GM21423 (cell line): ENCODE measurements around the gene AKR1C1.
"Not testable (repeated sequence)": the region's sequence is repeated elsewhere in the genome, so short reads cannot be mapped to it uniquely, and the experiment has no call there.

Experiments
- ATAC-seq: cut with Tn5 transposase; IDR thresholded peaks from one replicate; pipeline ENCODE4 v1.9.1; 2021; ENCODE audit warnings: mild to moderate bottlenecking, moderate library complexity; ENCODE audit not compliant: unreplicated experiment

The AKR1C1 gene

GRCh38 chr10:4947039-4947634 lies 16.1 kb upstream of the AKR1C1 start:
- ATAC-seq, result no peak

- ATAC-seq, result no peak
These were observed 15.3 kb upstream of the AKR1C1 start for GRCh38 chr10:4947635-4948596.

GRCh38 chr10:4951512-4952162 lies 11.6 kb upstream of the AKR1C1 start:
- not testable (repeated sequence) for ATAC-seq

GRCh38 chr10:4953405-4953804 lies 9.8 kb upstream of the AKR1C1 start:
- ATAC-seq, result no peak

- ATAC-seq, result not testable (repeated sequence)
These were observed 7.1 kb upstream of the AKR1C1 start for GRCh38 chr10:4956088-4956487.

GRCh38 chr10:4956955-4957645 lies 6.1 kb upstream of the AKR1C1 start:
- not testable (repeated sequence) for ATAC-seq

- not testable (repeated sequence) for ATAC-seq
These were observed 1.7 kb upstream of the AKR1C1 start for GRCh38 chr10:4961558-4961957.

- ATAC-seq, result not testable (repeated sequence)
These were observed 907 bp upstream of the AKR1C1 start for GRCh38 chr10:4962308-4962707.

GRCh38 chr10:4963815-4964154 lies 570 bp downstream of the AKR1C1 start:
- ATAC-seq, result not testable (repeated sequence)

- ATAC-seq, result not testable (repeated sequence)
These were observed 2.5 kb downstream of the AKR1C1 start for GRCh38 chr10:4965763-4966162.

GRCh38 chr10:4967189-4967588 lies 4.0 kb downstream of the AKR1C1 start:
- ATAC-seq, result not testable (repeated sequence)

GRCh38 chr10:4969289-4969688 lies 6.1 kb downstream of the AKR1C1 start:
- ATAC-seq, result not testable (repeated sequence)

GRCh38 chr10:4970362-4970761 lies 7.1 kb downstream of the AKR1C1 start:
- ATAC-seq, result not testable (repeated sequence)

GRCh38 chr10:4972369-4973142 lies 9.3 kb downstream of the AKR1C1 start:
- not testable (repeated sequence) for ATAC-seq

- not testable (repeated sequence) for ATAC-seq
These were observed 10.1 kb downstream of the AKR1C1 start for GRCh38 chr10:4973294-4973693.

- not testable (repeated sequence) for ATAC-seq
These were observed 11.2 kb downstream of the AKR1C1 start for GRCh38 chr10:4974400-4974799.

- no peak for ATAC-seq
These were observed 13.8 kb downstream of the AKR1C1 start for GRCh38 chr10:4977025-4977424.

GRCh38 chr10:4978870-4979269 lies 15.7 kb downstream of the AKR1C1 start:
- no peak for ATAC-seq

- ATAC-seq, result no peak
These were observed 17.6 kb downstream of the AKR1C1 start for GRCh38 chr10:4980793-4981192.
